Left forelimb (tissue), 1 donor: ENCODE data around the gene ELF1.
"Not testable (repeated sequence)": the region's sequence is repeated elsewhere in the genome, so short reads cannot be mapped to it uniquely, and the experiment has no call there.

Experiments
- DNase-seq: peaks from one replicate; pipeline ENCODE4 v3.0.0-alpha.2; 2018; ENCODE audit warnings: low spot score

ELF1 gene

DNA sequence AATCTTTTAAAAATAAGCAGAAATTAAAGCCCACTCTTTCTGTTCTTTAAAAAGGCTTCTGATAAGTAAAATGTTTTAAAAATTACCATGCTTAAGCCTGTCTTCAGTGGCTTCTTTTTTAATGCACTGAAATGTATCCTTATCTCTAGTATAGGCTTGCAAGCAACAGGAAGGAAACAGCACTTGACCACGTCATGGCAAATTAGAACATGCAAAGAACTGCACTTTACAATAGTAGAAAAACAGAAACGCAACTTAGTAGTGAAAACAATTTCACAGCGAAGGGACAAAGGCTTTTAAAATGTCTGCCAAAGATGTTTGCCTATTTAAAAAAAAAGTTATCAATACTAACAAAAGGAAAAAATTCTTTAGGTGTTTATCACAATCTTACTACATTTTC, 36.3 kb downstream of the ELF1 start:
- DNase-seq: no peak

DNA sequence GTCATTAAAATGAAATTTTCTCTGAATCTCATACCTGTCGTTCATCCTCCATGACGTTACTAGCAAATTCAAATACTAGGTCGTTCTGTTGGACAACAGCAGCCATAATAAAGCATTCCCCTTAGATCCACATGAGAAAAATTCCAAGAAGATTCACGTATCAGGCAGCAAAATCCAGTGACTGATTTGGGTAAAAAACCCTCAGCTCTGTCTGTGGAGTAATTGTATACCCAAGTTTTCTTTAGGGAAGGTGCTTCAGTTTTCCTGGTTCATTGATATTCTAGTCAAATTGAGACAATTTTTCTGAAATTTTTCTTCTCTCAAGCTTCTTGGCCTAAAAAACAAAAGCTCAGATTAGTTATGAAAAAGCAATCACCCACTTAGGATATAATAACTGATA, 37.2 kb downstream of the ELF1 start:
- no peak for DNase-seq

DNA sequence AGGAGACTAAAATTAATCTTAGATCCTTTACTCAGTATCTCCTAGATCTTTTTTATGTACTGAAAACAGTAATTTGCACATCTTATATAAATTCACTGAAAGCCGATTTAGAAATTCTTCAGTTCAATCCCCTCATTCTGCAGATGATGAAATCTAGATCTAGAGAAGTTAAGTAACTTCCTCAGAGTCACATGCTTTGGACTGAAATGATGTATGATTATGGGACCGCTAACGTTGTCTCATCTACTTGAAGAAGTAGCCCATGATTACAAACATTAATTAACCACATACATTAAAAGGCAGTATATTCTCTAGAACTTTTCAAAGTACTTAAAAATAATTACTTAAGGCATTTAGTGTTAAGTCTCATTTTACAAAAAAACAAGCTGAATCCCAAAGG, 37.8 kb downstream of the ELF1 start:
- no peak for DNase-seq

DNA sequence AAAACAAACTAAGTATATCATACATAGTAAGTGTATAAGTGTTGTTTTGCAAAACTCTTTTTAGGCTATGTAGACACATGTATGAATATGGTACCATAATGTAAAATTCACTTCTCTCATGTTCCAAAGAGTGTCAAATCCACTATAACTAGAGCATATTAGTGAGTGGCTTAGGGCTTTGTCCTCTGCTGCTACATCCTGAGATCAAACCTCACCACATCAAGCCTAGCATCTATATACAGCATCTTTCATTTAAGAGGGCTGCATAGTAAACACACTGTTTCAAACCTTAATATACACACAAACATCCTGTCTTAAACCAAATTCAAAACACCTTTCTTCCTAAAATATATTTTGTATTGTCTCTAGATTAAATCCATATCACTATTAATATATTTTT, 38.7 kb downstream of the ELF1 start:
- no peak for DNase-seq

DNA sequence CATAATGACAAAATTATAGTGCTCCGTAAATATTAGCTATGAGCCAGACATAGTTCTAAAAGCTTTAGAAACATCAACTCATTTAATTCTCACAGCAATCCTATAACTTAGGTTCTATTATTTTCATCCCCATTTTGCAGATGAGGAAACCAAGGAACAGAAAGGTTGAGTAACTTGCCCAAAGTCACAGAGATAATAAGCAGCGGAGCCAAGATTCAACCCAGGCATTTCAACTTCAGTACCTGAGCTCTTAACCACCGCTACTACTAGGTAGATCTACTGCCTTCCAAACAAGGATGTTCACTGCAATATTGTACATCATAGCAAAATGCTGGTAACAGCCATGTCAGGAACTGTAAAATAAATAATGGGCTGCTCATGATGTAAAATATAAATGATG, 39.9 kb downstream of the ELF1 start:
- no peak for DNase-seq

DNA sequence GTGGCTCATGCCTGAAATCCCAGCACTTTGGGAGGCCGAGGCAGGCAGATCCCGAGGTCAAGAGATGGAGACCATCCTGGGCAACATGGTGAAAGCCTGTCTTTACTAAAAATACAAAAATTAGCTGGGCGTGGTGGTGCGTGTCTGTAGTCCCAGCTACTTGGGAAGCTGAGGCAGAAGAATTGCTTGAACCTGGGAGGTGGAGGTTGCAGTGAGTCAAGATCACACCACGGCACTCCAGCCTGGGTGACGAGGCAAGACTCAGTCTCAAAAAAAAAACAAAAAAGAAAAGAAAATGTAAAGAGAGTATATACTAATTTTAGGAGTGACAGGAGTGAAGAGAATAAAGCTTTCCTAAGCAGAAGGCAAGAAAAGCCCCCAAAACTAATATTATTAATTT, 41.0 kb downstream of the ELF1 start:
- DNase-seq: not testable (repeated sequence)

DNA sequence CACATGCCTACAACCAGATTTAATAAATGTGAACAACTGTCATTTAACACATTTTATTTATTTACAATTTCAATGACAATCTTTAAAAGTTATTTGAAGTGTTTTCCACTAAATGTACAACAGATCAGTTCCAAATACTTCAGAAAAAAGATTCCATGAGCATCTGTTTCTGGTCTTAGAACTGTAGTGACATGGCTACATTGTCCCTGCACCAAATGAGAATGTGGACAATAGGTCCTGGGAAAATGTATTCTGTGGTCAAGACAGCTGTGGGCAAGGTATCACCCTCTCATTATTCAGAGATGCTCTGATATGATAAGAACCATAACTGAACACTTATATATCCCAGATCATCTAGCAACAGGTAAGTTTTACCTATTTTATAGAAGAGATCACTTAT, 43.7 kb downstream of the ELF1 start:
- DNase-seq: no peak

DNA sequence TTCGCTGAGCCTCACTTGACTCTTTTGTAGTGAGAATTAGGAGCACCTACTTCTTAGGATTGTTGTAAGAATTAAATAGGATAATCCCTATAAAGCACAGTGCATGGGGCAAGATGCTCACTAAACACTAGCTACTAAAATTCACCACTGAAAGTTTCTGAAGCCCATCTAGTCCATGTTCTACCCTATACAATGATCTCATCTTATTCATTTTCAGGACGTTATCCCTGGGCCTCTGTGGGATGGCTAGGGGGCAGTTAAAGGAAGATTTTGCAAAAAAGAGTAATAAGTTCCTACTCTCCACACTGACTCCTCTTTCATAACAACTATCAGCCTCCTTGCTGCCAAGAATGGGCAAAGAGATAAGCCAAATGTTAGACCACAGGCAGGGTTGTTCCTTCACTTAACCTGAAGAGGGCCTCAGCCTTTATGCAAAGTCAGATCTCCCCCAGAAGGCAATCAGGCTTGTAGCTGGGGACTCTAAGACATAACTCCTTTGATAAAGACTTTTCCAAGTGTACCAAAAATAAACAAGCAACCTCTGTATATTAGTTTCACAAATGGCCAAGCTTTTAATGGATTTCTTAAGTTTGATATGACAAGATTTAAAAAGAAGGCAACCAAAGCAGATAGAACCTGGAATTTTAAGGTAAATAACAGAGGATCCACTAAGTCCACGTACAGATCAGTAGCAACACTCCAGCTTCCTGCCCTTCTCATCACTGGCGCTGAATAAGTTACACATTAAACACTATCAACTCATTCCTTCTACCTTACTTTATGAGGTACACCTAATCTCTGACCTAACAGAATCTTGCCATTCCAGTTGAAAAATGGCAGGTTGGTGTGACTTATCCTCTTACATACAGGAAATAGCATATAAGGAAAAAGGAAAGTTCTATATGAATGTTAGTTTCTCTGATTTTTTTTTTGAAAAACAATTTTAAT, 44.4 kb downstream of the ELF1 start:
- DNase-seq: no peak

DNA sequence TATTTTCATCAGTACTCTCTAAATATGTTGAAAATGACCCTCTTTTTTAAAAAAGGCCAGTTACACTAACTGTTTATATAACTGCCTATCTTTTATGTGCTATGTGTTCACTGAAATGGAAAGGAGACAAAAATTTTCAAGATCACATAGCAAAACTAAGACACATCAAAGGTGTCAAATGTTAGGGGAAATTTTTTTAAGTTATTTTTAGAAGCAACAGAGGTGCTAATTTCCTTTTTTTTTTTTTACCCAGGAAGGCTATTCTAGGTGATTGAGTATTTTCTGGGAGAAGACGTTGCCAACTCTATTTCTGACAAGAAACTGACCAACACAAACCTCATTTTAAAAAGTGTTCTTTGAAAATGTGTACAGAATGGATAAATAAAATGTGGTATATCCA, 45.7 kb downstream of the ELF1 start:
- no peak for DNase-seq

DNA sequence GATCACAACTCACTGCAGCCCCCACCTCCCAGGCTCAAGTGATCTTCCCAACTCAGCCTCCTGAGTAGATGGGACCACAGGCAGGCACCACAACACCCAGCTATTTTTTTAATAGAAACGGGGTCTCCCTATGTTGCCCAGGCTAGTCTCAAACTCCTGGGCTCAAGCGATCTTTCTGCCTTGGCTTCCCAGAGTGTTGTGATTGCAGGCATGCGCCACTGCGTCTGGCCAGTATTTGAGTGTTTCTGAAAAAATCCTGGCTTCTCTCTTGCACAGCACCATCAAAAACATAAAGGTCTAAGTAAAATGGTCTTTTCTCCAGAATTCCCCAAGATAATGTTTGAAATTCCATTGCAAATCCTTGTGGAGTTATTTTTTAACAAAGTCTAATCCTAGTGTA, 47.8 kb downstream of the ELF1 start:
- no peak for DNase-seq

DNA sequence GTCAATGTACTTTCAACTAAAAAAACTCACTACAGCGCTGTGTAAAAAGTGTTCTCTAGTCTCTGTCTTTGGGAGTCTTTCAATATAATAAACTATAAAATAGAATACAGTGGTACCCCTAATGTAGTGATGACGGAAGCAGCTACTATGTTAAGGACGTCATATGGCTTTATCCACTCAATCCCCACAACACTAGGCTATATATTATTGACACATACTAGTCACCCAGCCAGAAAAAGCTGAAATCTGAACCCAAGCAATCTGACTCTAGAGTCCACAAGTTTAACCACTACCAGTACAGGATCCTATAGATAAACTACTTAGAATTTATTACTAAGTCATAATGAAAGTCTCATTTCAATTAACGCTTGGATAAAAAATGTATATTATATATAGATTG, 48.3 kb downstream of the ELF1 start:
- DNase-seq: no peak

DNA sequence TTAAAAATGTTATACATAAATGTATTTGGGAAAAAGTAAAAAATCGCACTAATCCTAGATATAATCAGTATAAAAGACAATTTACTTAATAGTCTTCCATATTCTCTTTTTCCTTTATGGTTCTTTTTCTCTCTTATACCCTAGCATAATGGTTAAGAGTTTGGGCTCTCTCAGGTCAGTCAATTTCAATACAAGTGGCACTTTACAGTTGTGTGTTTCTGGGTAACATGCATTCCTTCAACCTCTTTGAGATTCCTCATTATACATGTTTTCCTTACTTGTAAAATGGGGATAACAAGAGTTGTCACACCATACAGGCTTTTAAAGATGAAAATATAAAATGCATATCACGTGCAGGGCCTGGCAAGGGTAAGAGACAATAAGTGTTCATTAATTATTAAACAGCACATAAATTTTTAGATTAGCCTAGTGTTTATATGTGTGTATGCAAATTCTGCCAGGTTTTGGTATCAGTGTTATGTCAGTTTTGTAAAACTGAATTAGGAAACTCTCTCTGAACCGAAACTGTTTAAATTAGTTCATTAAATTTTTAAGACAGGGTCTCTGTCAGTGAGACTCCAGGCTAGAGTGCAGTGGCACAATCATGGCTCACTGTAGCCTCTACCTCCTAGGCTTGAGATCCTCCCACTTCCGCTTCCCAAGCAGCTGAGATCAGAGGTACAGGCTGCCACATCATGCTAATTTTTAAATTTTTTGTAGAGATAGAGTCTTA, 49.8 kb downstream of the ELF1 start:
- no peak for DNase-seq

DNA sequence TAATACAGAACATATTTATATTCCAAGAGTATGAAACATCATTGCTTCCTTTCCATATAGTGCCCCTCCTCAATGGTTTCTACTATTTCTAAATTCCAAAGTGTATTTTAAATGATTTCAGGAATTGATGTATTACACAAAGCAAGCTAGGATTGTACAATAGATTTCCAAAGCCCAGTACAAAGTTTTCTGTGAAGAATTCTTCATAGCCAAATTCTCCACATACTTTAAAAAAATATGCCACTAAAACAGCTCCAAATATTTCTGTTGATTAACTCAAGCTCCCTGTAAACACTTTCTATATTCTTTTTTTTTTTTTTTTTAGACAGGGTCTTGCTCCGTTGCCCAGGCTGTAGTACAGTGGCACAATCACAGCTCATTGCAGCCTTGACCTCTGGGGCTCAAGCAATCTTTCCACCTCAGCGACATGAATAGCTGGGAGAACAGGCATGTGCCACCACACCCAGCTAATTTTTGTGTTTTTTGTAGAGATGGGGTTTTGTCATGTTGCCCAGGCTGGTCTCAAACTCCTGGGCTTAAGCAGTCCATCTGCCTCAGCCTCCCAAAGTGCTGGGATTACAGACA, 50.6 kb downstream of the ELF1 start:
- no peak for DNase-seq

DNA sequence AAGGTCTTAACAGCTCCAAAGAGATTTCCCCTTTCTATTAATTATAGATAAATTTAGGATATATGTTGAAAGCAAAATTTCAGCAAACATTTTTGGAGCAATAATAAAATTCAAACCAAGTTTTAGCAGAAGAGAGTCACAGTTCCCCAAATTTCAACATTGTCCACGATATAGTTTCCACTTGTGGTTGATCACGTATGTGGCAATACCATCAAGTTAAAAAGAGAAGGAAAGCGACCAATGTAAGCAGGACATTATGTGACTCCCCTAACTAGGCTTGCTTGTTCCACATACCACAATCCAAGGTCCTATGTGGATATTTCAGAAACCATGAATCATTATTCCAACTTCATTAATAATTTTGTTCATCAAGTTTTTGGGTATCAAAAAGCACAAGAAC, 52.8 kb downstream of the ELF1 start:
- no peak for DNase-seq

DNA sequence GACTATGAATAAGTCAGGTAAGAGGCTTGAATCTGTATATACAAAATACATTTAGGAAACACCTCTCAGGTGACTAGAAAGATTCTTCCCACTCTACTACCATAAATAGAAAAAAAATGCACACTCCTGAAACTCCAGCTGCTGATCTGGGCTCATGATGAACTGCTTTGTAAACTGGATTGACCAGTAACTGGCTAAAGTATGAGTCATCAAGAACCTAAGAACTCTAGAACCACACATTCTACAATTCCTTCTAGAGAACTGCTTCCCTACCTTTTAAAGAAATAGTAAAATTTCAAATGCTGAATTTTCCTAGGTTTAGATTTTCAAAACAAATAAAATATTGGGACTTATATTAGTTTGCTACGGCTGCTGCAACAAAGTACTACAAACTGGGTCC, 55.2 kb downstream of the ELF1 start:
- no peak for DNase-seq

DNA sequence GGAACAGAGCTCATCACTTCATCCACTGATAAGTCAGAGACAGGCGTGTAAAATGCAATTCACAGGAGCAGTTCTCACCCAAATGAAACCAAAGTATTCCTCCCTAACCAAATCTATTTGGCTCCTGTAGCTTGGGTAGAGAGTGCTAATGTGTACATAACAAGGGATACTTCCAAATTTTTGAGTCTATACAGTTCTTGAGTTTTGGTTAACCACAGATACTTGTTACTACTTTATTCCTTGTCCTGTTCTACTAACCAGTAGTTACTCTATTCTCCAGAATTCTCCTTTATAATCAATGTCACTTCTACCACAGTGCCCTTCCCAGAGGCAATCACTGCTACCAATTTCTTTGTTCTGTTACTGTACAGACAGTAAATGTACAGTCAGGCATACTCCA, 57.3 kb downstream of the ELF1 start:
- no peak for DNase-seq

DNA sequence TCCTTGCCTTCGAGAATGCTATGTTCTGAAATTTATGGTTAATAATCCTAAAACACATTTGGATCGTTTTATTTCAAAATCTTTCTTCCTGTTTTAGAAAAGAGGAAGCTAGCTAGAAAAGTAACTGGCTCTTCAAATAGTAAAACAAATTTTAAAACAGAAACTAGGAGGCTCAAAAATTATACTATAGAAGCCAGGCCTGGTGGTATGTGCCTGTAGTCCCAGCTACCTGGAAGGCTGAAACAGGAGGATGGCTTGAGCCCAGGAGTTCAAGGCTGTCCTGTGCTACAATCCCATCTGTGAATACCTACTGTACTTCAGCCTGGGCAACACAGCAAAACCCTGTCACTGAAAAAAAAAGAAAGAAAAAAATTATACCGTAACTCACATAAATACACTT, 57.9 kb downstream of the ELF1 start:
- no peak for DNase-seq

DNA sequence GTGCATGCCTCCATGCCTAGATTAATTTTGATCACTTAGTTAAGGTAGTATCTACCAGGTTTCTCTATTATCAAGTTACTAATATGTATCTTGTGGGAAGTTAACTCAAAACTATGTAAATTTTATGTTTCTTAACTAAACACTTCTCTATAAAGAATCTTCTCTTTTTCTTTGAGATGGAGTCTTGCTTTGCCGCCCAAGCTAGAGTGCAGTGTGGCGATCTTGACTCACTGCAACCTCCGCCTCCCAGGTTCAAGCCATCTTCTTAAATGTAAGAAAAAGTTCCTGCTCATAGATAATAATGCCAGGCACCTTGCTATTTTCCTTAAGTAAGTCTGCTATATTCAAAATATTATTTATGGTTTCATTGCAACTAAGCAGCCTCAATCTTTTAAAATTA, 58.4 kb downstream of the ELF1 start:
- no peak for DNase-seq

DNA sequence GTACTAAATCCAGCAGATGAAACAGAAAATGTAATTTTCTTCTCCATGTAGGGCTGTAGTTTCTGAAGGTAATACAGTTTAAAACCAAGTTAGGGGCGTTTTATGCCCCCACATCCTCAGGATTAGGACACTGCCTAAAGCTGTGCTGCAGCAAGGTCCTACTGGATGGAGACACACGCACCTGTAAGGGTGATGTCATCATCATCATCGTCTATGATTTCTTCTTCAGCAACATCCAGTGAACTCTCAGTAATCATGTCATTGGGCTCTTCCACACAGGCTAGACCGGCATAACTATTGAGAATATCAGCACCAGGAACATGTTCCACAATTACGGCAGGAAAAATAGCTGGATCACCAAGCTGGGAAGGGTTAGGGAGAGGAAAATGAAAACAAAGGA, 60.5 kb downstream of the ELF1 start:
- DNase-seq: no peak

DNA sequence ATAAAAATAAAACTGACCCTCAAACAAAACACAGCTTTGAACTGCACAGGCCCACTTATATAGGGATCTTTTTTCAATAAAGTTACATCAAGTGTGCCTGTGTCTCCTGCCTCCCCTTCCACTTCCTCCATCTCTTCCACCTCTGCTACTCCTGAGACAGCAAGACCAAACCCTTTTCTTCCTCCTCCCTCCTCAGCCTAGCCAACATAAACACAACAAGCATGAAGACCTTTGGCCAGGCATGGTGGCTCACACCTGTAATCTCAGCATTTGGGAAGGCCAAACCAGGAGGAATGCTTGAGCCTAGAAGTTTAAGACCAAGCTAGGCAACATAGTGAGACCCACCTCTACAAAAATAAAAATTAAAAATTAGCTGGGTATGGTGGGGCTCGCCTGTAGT, 72.6 kb downstream of the ELF1 start:
- no peak for DNase-seq

DNA sequence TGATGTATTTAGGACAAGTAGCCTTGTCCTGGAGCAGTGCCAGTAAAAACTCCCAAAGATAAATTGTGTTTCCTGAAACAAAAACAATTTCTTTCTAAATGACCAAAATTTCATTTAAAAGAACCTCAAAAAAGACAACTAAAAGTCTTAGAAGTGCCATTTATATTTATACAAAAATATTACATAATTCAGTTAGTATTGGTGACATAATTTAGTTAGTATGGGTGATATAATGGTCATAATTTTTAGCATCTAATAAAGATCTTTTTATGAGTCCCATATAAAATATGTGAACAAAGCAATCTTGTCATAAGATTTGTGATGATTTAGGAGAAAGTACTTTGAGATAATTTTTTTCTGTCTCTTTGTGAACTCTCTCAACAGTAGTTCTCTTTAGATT, 76.0 kb downstream of the ELF1 start:
- no peak for DNase-seq

DNA sequence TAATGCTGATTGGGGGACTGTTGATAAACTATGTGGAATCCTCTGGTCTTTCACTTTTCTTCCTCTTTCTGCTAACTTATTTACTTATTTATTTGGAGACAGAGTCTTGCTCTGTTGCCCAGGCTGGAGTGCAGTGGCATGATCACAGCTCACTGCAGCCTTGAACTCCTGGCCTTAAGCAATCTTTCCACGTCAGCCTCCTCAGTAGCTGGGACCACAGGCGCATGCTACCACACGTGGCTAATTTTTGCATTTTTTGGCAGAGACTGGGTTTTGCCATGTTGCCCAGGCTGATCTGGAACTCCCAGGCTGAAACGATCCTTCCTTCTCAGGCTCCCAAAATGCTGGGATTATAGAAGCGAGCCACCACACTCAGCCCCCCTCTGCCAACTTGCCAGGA, 77.5 kb downstream of the ELF1 start:
- DNase-seq: no peak

DNA sequence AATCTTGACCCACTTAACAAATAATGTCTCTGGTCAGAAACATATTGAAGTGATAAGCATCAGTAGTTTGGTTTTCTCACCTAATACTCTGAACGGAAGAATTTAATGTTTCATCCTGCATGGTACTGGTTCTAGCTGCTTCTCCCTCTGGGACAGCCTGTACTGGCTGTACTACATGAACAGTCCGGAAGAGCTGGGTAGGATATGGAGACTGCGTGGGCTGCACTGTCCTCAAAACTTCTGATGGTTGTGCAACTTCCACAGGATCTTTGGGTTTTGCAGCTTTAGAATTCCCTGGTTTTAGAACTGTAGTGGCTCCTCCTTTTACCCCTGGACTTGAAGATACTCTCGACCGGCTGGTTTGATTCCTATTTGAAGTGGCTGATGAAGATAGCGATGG, 78.3 kb downstream of the ELF1 start:
- no peak for DNase-seq
